HCT116 (cell line): ENCODE measurements around the gene ITPR2.

Experiments used
- POLR2A ChIP-seq: IDR thresholded peaks from 2 replicates; pipeline ENCODE4 v1.7.0; 2011; ENCODE audit warnings: borderline replicate concordance; ENCODE audit not compliant: insufficient read depth, insufficient read length; ENCODE audit errors: extremely low read depth
- YY1 ChIP-seq: IDR thresholded peaks from 2 replicates; pipeline ENCODE4 v1.6.1; 2011; ENCODE audit warnings: low read length, low read depth, moderate library complexity, mild to moderate bottlenecking; ENCODE audit not compliant: insufficient replicate concordance; ENCODE audit errors: extremely low read depth

DNA sequence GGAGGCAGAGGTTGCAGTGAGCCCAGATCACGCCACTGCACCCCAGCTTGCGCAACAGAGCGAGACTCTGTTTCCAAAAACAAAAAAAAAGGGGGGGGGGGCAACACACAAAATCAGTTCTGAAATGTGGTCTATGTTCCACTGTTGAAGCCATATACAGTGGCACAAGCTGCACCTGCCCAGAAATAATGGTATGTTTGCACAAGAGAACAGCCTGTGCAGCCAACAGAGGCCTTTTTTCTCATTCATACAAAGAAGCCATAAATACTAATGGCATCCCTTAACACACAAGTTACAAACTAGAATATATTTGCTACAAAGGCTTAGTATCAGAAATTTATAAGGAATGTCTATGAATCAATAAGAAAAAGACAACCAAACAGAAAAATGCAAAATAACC lies 37.1 kb downstream of the ITPR2 start:
- TF ChIP-seq YY1 (no peak), POLR2A (no peak)
